Upper lobe of right lung (tissue), 1 donor: Measurements from ENCODE around the gene COL4A3. TPM values are rescaled to one million over a fixed set of nuclear protein-coding genes. Genes with fewer than 3 reads are reported as not detected.

Experiments used
- ATAC-seq: fragments of 200-7000 bp; cut with Tn5 transposase; one replicate; pipeline ENCODE4 v1.9.1; 2020; ENCODE audit warnings: mild to moderate bottlenecking, moderate library complexity
- DNase-seq: peaks from one replicate; pipeline ENCODE4 v3.0.0-alpha.2; 2020
- H3K27ac ChIP-seq: fragments of 200-600 bp; one replicate; pipeline ENCODE4 v1.8.0; 2022
- H3K27me3 ChIP-seq: fragments of 200-600 bp; one replicate; pipeline ENCODE4 v1.8.0; 2022; ENCODE audit warnings: mild to moderate bottlenecking
- H3K36me3 ChIP-seq: fragments of 200-600 bp; one replicate; pipeline ENCODE4 v1.8.0; 2022
- H3K4me1 ChIP-seq: fragments of 200-600 bp; one replicate; pipeline ENCODE4 v1.8.0; 2022
- H3K4me3 ChIP-seq: fragments of 200-600 bp; one replicate; pipeline ENCODE4 v1.8.0; 2022; ENCODE audit warnings: mild to moderate bottlenecking
- H3K9me3 ChIP-seq: fragments of 200-600 bp; one replicate; pipeline ENCODE4 v1.8.0; 2022
- CTCF ChIP-seq: fragments of 200-600 bp; IDR thresholded peaks from one replicate; pipeline ENCODE4 v1.8.0; 2022; ENCODE audit warnings: antibody characterized with exemption
- intact Hi-C: fragments of 100-400 bp; cut with DNase I; formaldehyde crosslinking; loops from one replicate; pipeline ENCODE4 v1.11.0; 2022
- total RNA-seq: library from RNA; stranded (reverse); fragmentation: NEBNext Ultra II Directional; extraction: Animal tissue kit (Norgen Biotek cat#: 25700); gene quantifications from one replicate; pipeline ENCODE4 v1.2.1, GENCODE V29; 2021
- donor health status: DM: no; HTN: yes; CAD: no; lungs with severe emphysema.

The COL4A3 gene
- total RNA-seq, 1 donor from 2014 or later = 46.4 TPM

- peaks cover 39% of the 10 kb centered on the region for H3K36me3 ChIP-seq
- H3K27me3 ChIP-seq = no peaks in the 10 kb centered on the region
- H3K4me3 ChIP-seq = no peak overlapping the region
- intact Hi-C loops = no loop called here
- H3K27ac ChIP-seq = no peak overlapping the region
- DNase-seq = no peak
- no peaks in the 10 kb centered on the region for H3K4me1 ChIP-seq
- no peaks in the 10 kb centered on the region for H3K9me3 ChIP-seq
- no peak for ATAC-seq
- TF ChIP-seq CTCF = no peak
Observed at GRCh38 chr2:227347117-227347516, 182.7 kb downstream of the COL4A3 start.

- H3K4me1 ChIP-seq = no peaks in the 10 kb centered on the region
- no peaks in the 10 kb centered on the region for H3K9me3 ChIP-seq
- no peaks in the 10 kb centered on the region for H3K27me3 ChIP-seq
- no peak overlapping the region for H3K27ac ChIP-seq
- no peak overlapping the region for H3K4me3 ChIP-seq
- no peak for TF ChIP-seq CTCF
- no peak for ATAC-seq
- intact Hi-C loops = no loop called here
- H3K36me3 ChIP-seq = peaks cover 39% of the 10 kb centered on the region
- DNase-seq = no peak
Observed at GRCh38 chr2:227348324-227348723, 183.9 kb downstream of the COL4A3 start.

GRCh38 chr2:227349989-227350612, 185.7 kb downstream of the COL4A3 start:
- TF ChIP-seq CTCF = no peak
- H3K4me1 ChIP-seq = no peaks in the 10 kb centered on the region
- H3K36me3 ChIP-seq = peaks cover 33% of the 10 kb centered on the region
- H3K27me3 ChIP-seq = no peaks in the 10 kb centered on the region
- DNase-seq (no peak), ATAC-seq (no peak)
- H3K4me3 ChIP-seq = no peak overlapping the region
- H3K27ac ChIP-seq = no peak overlapping the region
- H3K9me3 ChIP-seq = no peaks in the 10 kb centered on the region
- intact Hi-C loops = no loop called here

GRCh38 chr2:227351639-227352038, 187.2 kb downstream of the COL4A3 start:
- Histone ChIP-seq H3K27me3 (no peaks in the 10 kb centered on the region), H3K9me3 (no peaks in the 10 kb centered on the region), H3K27ac (no peak overlapping the region), H3K4me1 (no peaks in the 10 kb centered on the region), H3K4me3 (no peak overlapping the region), H3K36me3 (peaks cover 39% of the 10 kb centered on the region)
- TF ChIP-seq CTCF = no peak
- intact Hi-C loops = no loop called here
- no peak for ATAC-seq
- DNase-seq = no peak

- H3K36me3 ChIP-seq = peaks cover 55% of the 10 kb centered on the region
- H3K27me3 ChIP-seq = no peaks in the 10 kb centered on the region
- H3K27ac ChIP-seq = no peak overlapping the region
- H3K4me3 ChIP-seq = no peak overlapping the region
- no peaks in the 10 kb centered on the region for H3K4me1 ChIP-seq
- no peak for TF ChIP-seq CTCF
- intact Hi-C loops = no loop called here
- no peaks in the 10 kb centered on the region for H3K9me3 ChIP-seq
- DNase-seq (no peak), ATAC-seq (no peak)
Observed at GRCh38 chr2:227360351-227360750, 195.9 kb downstream of the COL4A3 start.

GRCh38 chr2:227363756-227364155, 199.3 kb downstream of the COL4A3 start:
- Histone ChIP-seq H3K36me3 (peaks cover 22% of the 10 kb centered on the region), H3K27ac (no peak overlapping the region), H3K4me3 (no peak overlapping the region), H3K4me1 (peaks cover 4% of the 10 kb centered on the region), H3K27me3 (no peaks in the 10 kb centered on the region), H3K9me3 (no peaks in the 10 kb centered on the region)
- no peak for TF ChIP-seq CTCF
- ATAC-seq = no peak
- intact Hi-C loops = no loop called here
- DNase-seq = no peak
